GM15510 (cell line): Measurements from ENCODE around the gene TH.

ENCODE experiments used
- POLR2A ChIP-seq: IDR thresholded peaks from 3 replicates; pipeline ENCODE4 v1.6.1; 2011; ENCODE audit warnings: borderline replicate concordance; ENCODE audit not compliant: insufficient read length; ENCODE audit errors: extremely low read depth

TH gene

GRCh38 chr11:2180789-2181370, 9.3 kb upstream of the TH start:
- TF ChIP-seq POLR2A, result no peak

DNA sequence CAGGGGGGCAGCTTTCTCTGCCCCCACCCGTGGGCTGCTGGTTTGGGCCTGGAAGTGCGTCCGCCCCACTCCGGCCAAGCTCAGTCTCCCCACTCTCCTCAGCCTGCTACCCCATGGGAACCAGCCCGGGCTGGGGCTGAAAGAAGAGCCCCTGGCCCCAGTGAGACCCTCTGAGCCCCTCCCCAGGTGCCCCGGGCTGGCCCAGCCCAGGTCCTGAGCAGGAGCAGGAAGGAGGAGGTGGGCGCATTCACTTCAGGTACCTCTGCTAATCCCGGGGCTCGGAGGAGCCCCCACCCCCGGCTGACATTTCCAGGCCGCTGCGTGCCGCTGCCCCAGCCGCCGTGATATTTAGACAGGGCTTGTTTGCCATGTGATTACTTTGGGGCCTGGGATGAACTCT, 8.7 kb upstream of the TH start:
- no peak for TF ChIP-seq POLR2A

DNA sequence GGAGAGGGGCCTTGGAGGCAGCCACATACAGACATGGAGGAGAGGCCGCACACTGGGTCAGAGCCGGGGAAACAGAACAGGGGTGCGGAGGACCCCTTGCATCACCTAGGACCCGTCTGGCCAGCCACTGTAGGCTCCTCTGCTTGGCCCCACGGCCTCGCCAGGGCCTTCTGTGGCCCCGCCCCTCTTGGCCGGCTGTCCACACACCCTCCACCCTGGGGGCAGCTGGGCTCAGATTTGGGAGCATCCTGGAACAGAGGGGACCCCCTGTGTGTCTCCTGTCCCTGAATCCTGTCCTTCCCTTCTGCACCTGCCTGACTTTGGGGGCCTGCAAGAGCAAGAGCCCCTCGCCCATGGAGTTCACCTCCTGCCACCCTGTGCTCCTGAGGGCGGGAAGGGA, 7.9 kb upstream of the TH start:
- no peak for TF ChIP-seq POLR2A

DNA sequence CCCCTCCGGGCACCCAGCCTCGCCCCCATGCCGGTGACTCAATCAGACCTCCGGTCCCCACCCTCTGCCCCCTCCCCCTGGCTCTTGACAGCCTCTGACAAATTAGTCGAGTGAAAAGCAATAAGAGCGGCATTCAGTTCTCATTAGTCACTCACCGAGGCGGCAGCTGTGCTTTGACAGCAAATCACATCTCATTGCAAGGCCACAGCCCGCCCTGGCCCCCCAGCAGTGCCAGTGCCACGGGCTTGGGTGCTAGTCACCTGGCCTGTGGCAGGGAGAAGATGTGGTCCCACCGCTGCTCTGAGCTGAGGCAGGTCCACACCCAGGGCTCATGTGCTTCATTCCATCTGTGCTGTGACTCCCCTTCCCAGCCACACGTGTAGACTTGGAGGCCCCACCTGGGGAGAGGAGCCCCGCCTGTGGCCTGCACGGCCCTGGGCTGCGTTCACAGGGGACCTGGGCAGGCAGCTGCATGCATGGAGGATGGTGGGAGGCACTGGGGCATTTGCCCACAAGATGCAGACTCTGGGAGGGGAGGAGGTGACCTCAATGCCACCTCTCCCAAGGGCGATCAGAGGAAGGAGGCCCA, 7.4 kb upstream of the TH start:
- no peak for TF ChIP-seq POLR2A

DNA sequence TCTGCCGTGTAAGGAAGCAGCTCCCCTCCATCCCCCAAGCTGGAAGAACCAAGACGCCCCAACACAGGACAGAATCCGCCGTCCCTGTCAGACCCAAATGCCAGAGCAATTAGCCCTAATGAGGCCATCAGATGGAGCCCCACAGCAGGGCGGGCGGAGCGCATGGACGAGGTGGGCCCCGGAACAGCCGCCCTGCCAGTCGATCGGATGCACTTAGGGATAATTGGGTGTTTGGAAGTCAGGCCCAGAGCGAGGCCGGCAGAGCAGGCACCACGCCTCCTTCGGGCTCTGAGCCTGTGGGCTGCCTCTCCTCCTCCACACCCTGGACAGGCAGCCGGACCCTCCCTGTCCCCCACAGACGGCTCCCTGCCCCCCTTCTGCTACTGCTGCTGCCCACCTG, 5.5 kb upstream of the TH start:
- no peak for TF ChIP-seq POLR2A

DNA sequence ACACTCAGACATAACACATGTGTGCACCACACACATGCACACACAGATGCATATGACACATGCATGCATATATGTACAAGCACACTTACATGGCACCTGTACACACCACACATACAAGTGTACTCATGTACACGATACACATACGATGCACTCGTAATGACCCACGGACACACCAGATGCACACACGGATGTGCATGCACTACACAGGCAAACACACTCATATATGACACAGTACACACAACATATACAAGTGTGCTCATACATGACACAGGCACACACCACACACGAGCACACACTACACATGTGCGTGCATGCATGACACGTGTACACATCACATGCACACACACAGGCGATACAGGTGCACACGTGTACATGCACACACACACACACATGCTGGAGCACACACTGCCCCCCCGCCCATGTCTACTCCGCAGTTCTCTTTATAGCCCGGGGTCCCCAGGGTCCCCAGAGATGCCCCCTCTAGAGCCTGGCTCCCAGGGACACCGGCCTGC, 4.8 kb upstream of the TH start:
- no peak for TF ChIP-seq POLR2A

DNA sequence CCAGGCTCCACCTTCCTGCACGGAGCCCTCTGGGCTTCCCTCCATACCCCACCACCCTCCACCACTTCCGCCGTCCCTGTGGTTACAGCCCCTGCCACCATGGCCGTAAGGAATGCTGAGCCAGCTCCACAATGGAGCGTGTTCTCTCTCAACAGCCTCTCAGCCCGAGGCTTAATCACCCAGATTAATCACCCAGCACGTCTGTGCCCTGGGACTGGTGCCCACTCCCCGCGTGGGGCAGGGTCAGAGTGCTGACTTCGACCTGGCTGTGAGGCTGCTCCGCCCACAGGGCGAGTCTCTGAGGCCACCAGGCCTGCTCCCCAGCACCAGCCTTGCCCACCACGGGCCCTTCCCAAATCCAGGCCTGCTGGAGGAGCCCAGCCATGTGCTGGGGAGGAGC, 4.0 kb upstream of the TH start:
- no peak for TF ChIP-seq POLR2A

- TF ChIP-seq POLR2A, result no peak
Observed at GRCh38 chr11:2174361-2174760, 2.7 kb upstream of the TH start.

DNA sequence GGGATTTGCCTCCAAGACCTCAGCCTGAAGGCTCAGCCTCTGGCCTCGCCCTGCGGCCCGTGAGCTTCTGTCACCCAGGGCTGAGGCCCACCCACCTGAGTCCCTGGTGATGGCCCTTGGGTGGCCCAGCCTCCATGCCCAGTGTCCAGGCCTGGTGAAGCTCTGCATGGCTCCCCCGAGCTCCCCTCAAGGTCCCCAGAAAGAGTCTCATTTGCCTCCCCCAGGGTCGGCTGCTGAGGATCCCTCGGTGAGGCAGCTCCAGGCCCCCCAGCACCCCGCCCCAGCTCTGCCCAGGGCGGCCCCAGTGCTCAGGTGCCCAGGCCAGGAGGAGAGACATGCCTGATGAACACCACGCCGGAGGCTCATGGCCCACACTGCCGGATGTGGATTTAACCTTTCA, 2.1 kb upstream of the TH start:
- no peak for TF ChIP-seq POLR2A

- no peak for TF ChIP-seq POLR2A
Observed at GRCh38 chr11:2173150-2173693, 1.6 kb upstream of the TH start.

- TF ChIP-seq POLR2A, result no peak
Observed at GRCh38 chr11:2172676-2173075, 1.1 kb upstream of the TH start.

DNA sequence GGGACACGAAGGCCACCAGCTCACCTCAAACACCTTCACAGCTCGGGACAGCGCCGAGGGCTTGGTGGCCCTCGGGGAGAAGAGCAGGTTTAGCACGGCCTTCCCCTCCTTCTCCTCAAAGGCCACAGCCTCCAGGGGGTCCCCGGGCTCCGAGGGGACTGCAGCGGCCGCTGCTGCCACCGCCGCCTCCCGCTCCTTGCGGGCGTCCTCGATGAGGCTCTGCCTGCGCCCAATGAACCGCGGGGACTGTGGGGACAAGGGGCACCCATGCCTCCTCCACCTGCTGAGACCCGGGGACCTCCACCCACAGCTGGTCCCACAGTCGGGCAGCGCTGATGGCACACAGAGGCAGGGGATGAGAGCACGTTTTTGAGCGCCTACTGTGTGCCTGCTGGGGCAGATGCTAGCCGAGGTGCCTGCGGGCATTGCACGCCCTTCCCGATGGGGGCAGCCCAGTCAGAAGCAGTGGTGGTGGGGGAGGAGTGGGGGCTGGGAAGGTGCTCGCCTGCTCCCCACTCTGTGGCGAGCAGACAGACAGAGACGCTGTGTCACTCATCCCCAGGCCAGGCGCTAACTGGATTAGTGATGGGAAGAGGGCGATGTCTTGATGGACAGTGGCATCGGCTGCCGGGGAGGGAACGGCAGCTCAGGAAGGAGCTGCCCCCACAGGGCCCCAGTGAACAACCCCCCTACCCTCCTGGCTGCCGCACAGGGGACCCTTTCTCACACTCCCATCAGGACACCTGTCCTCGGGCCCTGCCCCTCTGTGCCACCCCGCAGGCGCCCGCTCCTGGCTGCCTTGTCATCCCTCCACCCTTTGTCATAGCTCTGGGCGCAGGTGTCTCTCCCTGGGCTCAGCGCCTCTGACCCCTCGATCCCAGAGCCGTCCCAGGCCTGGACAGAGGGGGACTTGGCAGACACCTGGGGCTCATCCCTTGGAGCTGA, 1.7 kb downstream of the TH start:
- TF ChIP-seq POLR2A, result no peak

- no peak for TF ChIP-seq POLR2A
Observed at GRCh38 chr11:2169005-2169378, 2.6 kb downstream of the TH start.

DNA sequence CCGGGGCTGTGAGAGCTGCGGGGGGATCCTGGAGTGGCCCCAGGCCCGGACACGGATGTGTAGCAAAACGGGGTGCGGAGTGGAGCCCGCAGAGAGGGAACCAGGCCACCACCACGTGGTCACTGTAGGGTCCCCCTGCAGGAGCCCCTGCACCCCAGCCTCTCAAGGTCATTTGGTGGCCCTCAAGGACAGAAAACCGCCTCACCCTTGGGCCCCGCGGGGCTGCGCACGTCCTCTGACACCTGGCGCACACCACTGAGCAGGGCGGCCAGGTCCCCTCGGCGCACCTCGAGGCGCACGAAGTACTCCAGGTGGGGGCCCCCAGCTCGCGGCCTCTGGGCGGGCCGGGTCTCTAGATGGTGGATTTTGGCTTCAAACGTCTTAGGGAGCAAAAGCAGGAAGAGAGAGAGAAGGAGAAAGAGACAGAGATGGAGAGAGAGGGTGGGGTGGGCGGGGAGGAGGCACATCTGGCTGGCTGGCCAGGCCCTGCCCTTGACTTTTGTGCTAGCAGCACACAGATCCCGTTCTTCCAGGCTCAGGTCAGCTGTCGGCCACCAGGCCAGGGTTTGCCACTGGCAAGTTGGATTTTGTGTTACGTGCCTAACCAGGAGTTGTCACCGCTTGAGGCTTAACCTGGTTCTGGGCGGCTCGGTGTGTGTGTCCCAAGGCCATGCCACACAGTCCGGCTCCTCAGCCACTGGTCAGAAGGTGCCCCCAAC, 3.2 kb downstream of the TH start:
- TF ChIP-seq POLR2A, result no peak

- no peak for TF ChIP-seq POLR2A
Observed at GRCh38 chr11:2167141-2168045, 4.2 kb downstream of the TH start.
